SK-N-SH (cell line): ENCODE measurements around the gene MOB2.

Experiments
- CTCF ChIP-seq: fragments of 200-600 bp; sonication (generic); IDR thresholded peaks from 2 replicates; pipeline ENCODE4 v1.6.1; 2017; ENCODE audit warnings: antibody characterized with exemption, mild to moderate bottlenecking, moderate library complexity
- EP300 ChIP-seq, 2 experiments: IDR thresholded peaks; 2 replicates each; pipeline versions ENCODE4 v1.4.0 to v1.6.1; 2012; ENCODE audit warnings: borderline replicate concordance in 1 of 2, low read depth in 1 of 2, low read length in 1 of 2
- FOXJ3 ChIP-seq: sonication (generic); formaldehyde crosslinking; IDR thresholded peaks from 2 replicates; pipeline ENCODE4 v1.5.1; 2020; ENCODE audit warnings: mild to moderate bottlenecking, missing genetic modification reagents
- FOXM1 ChIP-seq: IDR thresholded peaks from 2 replicates; pipeline ENCODE4 v1.4.0; 2012; ENCODE audit warnings: low read depth, mild to moderate bottlenecking
- GABPA ChIP-seq: IDR thresholded peaks from 2 replicates; pipeline ENCODE4 v1.4.0; 2012; ENCODE audit warnings: low read depth, mild to moderate bottlenecking
- RAD21 ChIP-seq: IDR thresholded peaks from 2 replicates; pipeline ENCODE4 v1.6.1; 2012; ENCODE audit warnings: mild to moderate bottlenecking, low read length
- USF1 ChIP-seq: IDR thresholded peaks from 2 replicates; pipeline ENCODE4 v1.4.0; 2012; ENCODE audit warnings: low read depth, borderline replicate concordance
- YY1 ChIP-seq: IDR thresholded peaks from 2 replicates; pipeline ENCODE4 v1.4.0; 2012; ENCODE audit warnings: low read depth, mild to moderate bottlenecking
- ZBTB33 ChIP-seq: IDR thresholded peaks from 2 replicates; pipeline ENCODE4 v1.4.0; 2012; ENCODE audit warnings: low read depth, borderline replicate concordance

GRCh38 chr11:1503708-1504104 lies 17.1 kb upstream of the MOB2 start:
- TF ChIP-seq CTCF (no peak), ZBTB33 (no peak), GABPA (no peak), RAD21 (peak; percentile 41), EP300 (IDR thresholded peaks at IDR 0.05; ENCODE audit: borderline replicate concordance in 1 of 2, low read depth in 1 of 2, low read length in 1 of 2) (no peak), USF1 (no peak), FOXJ3 (no peak), FOXM1 (no peak), YY1 (no peak)
